ENCODE measurements around the gene SUN5.

Gene SUN5

GRCh38 chr20:33016581-33017109 lies 12.4 kb upstream of the SUN5 start:
- H3K4me3 ChIP-seq (replicated peaks; ENCODE audit: low read depth, low read length): no peak overlapping the region
- H3K27me3 ChIP-seq (replicated peaks; ENCODE audit: control insufficient read depth, insufficient read depth, low read length): no peaks in the 10 kb centered on the region
- TF ChIP-seq, protein P1, sequence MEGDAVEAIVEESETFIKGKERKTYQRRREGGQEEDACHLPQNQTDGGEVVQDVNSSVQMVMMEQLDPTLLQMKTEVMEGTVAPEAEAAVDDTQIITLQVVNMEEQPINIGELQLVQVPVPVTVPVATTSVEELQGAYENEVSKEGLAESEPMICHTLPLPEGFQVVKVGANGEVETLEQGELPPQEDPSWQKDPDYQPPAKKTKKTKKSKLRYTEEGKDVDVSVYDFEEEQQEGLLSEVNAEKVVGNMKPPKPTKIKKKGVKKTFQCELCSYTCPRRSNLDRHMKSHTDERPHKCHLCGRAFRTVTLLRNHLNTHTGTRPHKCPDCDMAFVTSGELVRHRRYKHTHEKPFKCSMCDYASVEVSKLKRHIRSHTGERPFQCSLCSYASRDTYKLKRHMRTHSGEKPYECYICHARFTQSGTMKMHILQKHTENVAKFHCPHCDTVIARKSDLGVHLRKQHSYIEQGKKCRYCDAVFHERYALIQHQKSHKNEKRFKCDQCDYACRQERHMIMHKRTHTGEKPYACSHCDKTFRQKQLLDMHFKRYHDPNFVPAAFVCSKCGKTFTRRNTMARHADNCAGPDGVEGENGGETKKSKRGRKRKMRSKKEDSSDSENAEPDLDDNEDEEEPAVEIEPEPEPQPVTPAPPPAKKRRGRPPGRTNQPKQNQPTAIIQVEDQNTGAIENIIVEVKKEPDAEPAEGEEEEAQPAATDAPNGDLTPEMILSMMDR (IDR thresholded peaks at IDR 0.05; ENCODE audit: insufficient read depth, low read length, poor library complexity, severe bottlenecking): no peak
- no peaks in the 10 kb centered on the region for H3K36me3 ChIP-seq (ENCODE audit: control insufficient read depth, insufficient read depth, low read length)
- no peak for DNase-seq (ENCODE audit: extremely low read depth, insufficient read length)

DNA sequence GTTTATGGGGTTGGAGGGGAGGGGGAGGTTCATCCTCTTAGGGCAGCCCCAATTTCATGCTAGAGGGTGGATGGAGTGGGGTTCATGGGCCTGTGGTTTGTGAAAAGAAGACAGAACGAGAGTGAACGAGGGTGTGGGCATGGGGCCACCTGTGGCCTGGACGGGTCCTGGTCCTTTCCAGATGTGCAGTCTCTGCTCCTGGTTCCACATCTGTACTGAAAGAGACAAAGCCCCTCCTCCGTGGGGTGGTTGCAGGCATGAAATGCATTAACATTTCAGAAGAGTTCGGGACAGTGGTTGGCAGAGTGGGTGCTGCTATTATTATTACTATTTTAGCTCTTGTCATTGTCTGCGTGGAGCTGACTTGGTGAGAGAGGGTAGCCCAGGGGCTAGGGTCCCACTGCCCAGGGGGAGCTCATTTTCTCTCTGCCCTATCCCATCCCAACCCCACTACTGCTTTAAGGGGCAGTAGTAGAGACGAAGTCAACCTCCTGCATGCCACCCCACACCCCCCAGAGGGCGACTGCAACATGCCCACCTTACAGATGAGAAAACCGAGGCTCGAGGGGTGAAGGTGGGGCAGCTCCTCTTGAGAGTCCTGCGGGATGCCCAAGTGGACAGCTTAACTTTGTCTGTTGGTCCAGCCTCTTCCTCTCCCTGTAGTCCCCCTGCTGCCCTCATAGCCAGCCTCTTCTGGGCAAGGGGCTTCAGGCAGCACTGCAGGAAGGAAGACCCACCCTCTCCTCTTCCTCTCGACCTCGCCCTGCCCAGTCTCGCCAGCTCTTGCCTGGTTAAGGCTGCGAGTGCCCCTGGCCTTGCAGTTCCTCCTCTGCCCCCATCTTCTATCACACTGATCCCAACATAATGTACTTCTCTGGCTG lies 11.7 kb upstream of the SUN5 start:
- DNase-seq (ENCODE audit: extremely low read depth, insufficient read length): no peak
- Histone ChIP-seq H3K27me3 (replicated peaks; ENCODE audit: control insufficient read depth, insufficient read depth, low read length) (no peaks in the 10 kb centered on the region), H3K36me3 (ENCODE audit: control insufficient read depth, insufficient read depth, low read length) (no peaks in the 10 kb centered on the region), H3K4me3 (replicated peaks; ENCODE audit: low read depth, low read length) (no peak overlapping the region)
- TF ChIP-seq, protein P1 (IDR thresholded peaks at IDR 0.05; ENCODE audit: insufficient read depth, low read length, poor library complexity, severe bottlenecking): no peak

- Histone ChIP-seq H3K36me3 (ENCODE audit: control insufficient read depth, insufficient read depth, low read length) (no peaks in the 10 kb centered on the region), H3K27me3 (replicated peaks; ENCODE audit: control insufficient read depth, insufficient read depth, low read length) (no peaks in the 10 kb centered on the region), H3K4me3 (replicated peaks; ENCODE audit: low read depth, low read length) (no peak overlapping the region)
- TF ChIP-seq, protein P1 (IDR thresholded peaks at IDR 0.05; ENCODE audit: insufficient read depth, low read length, poor library complexity, severe bottlenecking): no peak
- no peak for DNase-seq (ENCODE audit: extremely low read depth, insufficient read length)
Measured at GRCh38 chr20:33015114-33015484, 10.9 kb upstream of the SUN5 start.

- H3K36me3 ChIP-seq (ENCODE audit: control insufficient read depth, insufficient read depth, low read length): no peaks in the 10 kb centered on the region
- H3K27me3 ChIP-seq (replicated peaks; ENCODE audit: control insufficient read depth, insufficient read depth, low read length): no peaks in the 10 kb centered on the region
- no peak for DNase-seq (ENCODE audit: extremely low read depth, insufficient read length)
- no peak overlapping the region for H3K4me3 ChIP-seq (replicated peaks; ENCODE audit: low read depth, low read length)
- TF ChIP-seq, protein P1 (IDR thresholded peaks at IDR 0.05; ENCODE audit: insufficient read depth, low read length, poor library complexity, severe bottlenecking): no peak
Measured at GRCh38 chr20:33014336-33015113, 10.3 kb upstream of the SUN5 start.

DNA sequence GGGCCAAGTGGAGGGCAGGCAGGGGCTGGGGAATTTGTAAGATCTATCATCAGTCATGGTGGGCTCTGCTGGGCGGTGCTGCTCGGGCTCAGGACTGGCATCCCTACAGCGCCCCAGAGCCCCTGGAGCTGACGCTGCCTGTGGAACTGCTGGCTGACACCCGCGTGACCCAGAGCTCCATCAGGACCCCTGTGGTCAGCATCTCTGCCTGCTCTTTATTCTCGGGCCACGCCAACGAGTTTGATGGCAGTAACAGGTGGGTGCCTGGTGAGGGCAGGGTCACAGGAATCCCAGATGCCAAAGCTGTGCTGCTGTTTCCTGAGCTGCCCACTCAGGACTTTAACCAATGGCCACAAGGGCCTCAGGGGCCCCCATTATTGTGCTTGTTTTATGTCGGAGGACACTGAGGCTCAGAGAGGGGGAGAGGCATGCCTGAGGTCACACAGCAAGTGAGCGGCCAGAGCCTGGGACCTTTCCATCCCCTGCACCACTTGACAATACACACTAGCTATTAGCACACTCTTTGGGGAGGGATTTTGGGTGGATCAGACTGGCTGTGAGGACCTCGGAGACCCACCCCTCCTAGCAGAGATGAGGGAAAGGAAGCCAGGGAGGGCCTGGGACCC lies 9.6 kb upstream of the SUN5 start:
- DNase-seq (ENCODE audit: extremely low read depth, insufficient read length): no peak
- TF ChIP-seq, protein P1 (IDR thresholded peaks at IDR 0.05; ENCODE audit: insufficient read depth, low read length, poor library complexity, severe bottlenecking): no peak
- Histone ChIP-seq H3K36me3 (ENCODE audit: control insufficient read depth, insufficient read depth, low read length) (no peaks in the 10 kb centered on the region), H3K4me3 (replicated peaks; ENCODE audit: low read depth, low read length) (no peak overlapping the region), H3K27me3 (replicated peaks; ENCODE audit: control insufficient read depth, insufficient read depth, low read length) (no peaks in the 10 kb centered on the region)

All from GM06990 (cell line).